ENCODE measurements around the gene CFAP99. TPM values are rescaled to one million over a fixed set of nuclear protein-coding genes. Genes with fewer than 3 reads are reported as not detected.

Gene CFAP99
- total and polyA plus RNA-seq, 2 of the 8 experiments (the other 6 are each of a cell fraction or from before 2014, with no cell fraction given) = not detected

DNA sequence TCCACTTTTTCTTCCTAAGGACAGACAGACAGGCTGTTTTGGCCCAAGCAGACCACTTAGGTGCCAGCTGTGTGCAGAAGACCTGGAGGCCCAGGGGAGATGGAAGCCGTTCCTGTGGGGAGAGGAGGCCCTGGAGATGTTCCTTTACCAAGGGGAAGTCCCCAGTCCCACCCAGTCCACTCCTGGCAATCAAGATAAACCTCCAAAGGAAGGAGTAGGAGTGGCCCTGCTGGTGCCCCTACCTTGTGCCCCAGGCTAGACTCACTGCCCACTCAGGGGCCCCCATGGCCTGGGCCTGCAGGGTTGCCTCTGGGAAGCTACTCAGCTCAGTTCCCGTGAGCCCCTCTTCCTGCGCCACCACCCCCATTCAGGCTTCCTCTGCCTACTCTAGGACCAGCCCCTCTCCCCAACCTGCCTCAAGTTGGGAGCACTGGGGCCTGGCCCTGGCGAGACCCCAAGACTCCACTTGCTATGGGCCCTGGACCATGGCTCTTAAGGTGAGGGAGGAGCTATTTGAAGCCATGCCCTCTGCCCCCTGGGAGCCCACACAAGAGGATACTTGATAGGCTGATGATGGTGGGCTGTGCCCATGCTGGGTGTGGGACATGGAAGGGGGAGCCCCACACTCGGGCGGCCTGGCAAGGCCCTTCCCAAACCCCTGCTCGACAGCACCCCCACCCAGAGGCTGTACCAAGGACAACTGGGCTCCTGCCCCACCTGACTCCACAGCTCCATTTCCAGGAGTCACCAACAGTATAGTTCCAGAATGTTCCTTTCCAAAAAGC, 25.4 kb downstream of the CFAP99 start (continued):
- TF ChIP-seq TAF7 (optimal IDR thresholded peaks at IDR 0.05; ENCODE audit: borderline replicate concordance, low read depth, low read length) = no peak
- no peak for TF ChIP-seq POLR2AphosphoS5 (IDR thresholded peaks at IDR 0.05; ENCODE audit: low read depth, low read length)
- no peak for TF ChIP-seq CTBP2 (IDR thresholded peaks at IDR 0.05; ENCODE audit: borderline replicate concordance, insufficient read depth, insufficient read length, low read length)
- no peak for TF ChIP-seq KDM1A (IDR thresholded peaks at IDR 0.05; ENCODE audit: borderline replicate concordance, low read length)
- no peak for TF ChIP-seq CHD2 (IDR thresholded peaks at IDR 0.05; ENCODE audit: low read length)
- TF ChIP-seq SP1 (IDR thresholded peaks at IDR 0.05; ENCODE audit: low read depth, low read length) = no peak
- no peak for TF ChIP-seq YY1 (IDR thresholded peaks at IDR 0.05; ENCODE audit: low read depth, low read length)
- TF ChIP-seq BRCA1 (IDR thresholded peaks at IDR 0.05; ENCODE audit: low read depth, low read length) = no peak

All from H1 (cell line).